ENCODE measurements around the gene FRAS1. TPM values are rescaled to one million over a fixed set of nuclear protein-coding genes. Genes with fewer than 3 reads are reported as not detected.

FRAS1 gene
- total RNA-seq, 2 donors from 2014 or later, result 77.0 to 78.3 TPM

GRCh38 chr4:78313754-78314120 is 256.6 kb downstream of the FRAS1 start:
- H3K36me3 ChIP-seq (ENCODE audit: control insufficient read depth, insufficient read depth, low read length), result peaks cover 69% of the 10 kb centered on the region

GRCh38 chr4:78318126-78318525 is 261.0 kb downstream of the FRAS1 start:
- Histone ChIP-seq H3K9ac (ENCODE audit: extremely low read depth, low read length, poor library complexity, severe bottlenecking) (no peak overlapping the region), H3K9me3 (ENCODE audit: control insufficient read depth, low read length) (no peaks in the 10 kb centered on the region), H3K4me1 (ENCODE audit: control insufficient read depth, insufficient read depth, low read length) (no peaks in the 10 kb centered on the region), H3K4me3 (ENCODE audit: low read length) (no peak overlapping the region), H3K36me3 (ENCODE audit: control insufficient read depth, insufficient read depth, low read length) (peaks cover 67% of the 10 kb centered on the region), H3K27me3 (ENCODE audit: control insufficient read depth, insufficient read depth, low read length, poor library complexity, severe bottlenecking) (no peaks in the 10 kb centered on the region), H3K27ac (ENCODE audit: low read depth, low read length) (no peak overlapping the region)
- DNase-seq, result no peak
- peaks cover 59% of the 10 kb centered on the region for H3K36me3 Mint-ChIP-seq (ENCODE audit: low read depth)
- no peaks in the 10 kb centered on the region for H3K27me3 Mint-ChIP-seq (ENCODE audit: insufficient read depth)
- H3K4me1 Mint-ChIP-seq, result peaks cover 19% of the 10 kb centered on the region
- H3K4me3 Mint-ChIP-seq, result no peak overlapping the region
- WGBS, 2 experiments (ENCODE audit: insufficient coverage in 1 of 2, insufficient read length in 1 of 2), result 71 to 78% methylated on average over 1 of the region's 1 CpG
- H3K27ac Mint-ChIP-seq, result no peak overlapping the region
- TF ChIP-seq CTCF (conservative IDR thresholded peaks at IDR 0.05), result no peak
- H3K9me3 Mint-ChIP-seq, result no peaks in the 10 kb centered on the region

More at GRCh38 chr4:78313754-78314120, 256.6 kb downstream of the FRAS1 start:
- Mint-ChIP-seq H3K27me3 (ENCODE audit: insufficient read depth) (no peaks in the 10 kb centered on the region), H3K4me3 (no peak overlapping the region), H3K27ac (no peak overlapping the region), H3K4me1 (peaks cover 15% of the 10 kb centered on the region), H3K9me3 (no peaks in the 10 kb centered on the region), H3K36me3 (ENCODE audit: low read depth) (peaks cover 59% of the 10 kb centered on the region)
- Histone ChIP-seq H3K27ac (ENCODE audit: low read depth, low read length) (no peak overlapping the region), H3K4me1 (ENCODE audit: control insufficient read depth, insufficient read depth, low read length) (no peaks in the 10 kb centered on the region), H3K9ac (ENCODE audit: extremely low read depth, low read length, poor library complexity, severe bottlenecking) (no peak overlapping the region), H3K27me3 (ENCODE audit: control insufficient read depth, insufficient read depth, low read length, poor library complexity, severe bottlenecking) (no peaks in the 10 kb centered on the region), H3K4me3 (ENCODE audit: low read length) (no peak overlapping the region), H3K9me3 (ENCODE audit: control insufficient read depth, low read length) (no peaks in the 10 kb centered on the region)
- TF ChIP-seq CTCF (conservative IDR thresholded peaks at IDR 0.05), result no peak
- no peak for DNase-seq

GRCh38 chr4:78320349-78320935 is 263.3 kb downstream of the FRAS1 start:
- Histone ChIP-seq H3K9me3 (ENCODE audit: control insufficient read depth, low read length) (no peaks in the 10 kb centered on the region), H3K27ac (ENCODE audit: low read depth, low read length) (no peak overlapping the region), H3K4me1 (ENCODE audit: control insufficient read depth, insufficient read depth, low read length) (no peaks in the 10 kb centered on the region), H3K27me3 (ENCODE audit: control insufficient read depth, insufficient read depth, low read length, poor library complexity, severe bottlenecking) (no peaks in the 10 kb centered on the region), H3K36me3 (ENCODE audit: control insufficient read depth, insufficient read depth, low read length) (peaks cover 46% of the 10 kb centered on the region), H3K9ac (ENCODE audit: extremely low read depth, low read length, poor library complexity, severe bottlenecking) (no peak overlapping the region), H3K4me3 (ENCODE audit: low read length) (no peak overlapping the region)
- TF ChIP-seq CTCF (conservative IDR thresholded peaks at IDR 0.05), result no peak
- no peaks in the 10 kb centered on the region for H3K27me3 Mint-ChIP-seq (ENCODE audit: insufficient read depth)
- H3K9me3 Mint-ChIP-seq, result no peaks in the 10 kb centered on the region
- DNase-seq, result no peak
- 89% methylated on average over 4 of the region's 4 CpGs; no CpG with 5 or more reads in 1 of the 2 experiments for WGBS, 2 experiments (ENCODE audit: insufficient coverage in 1 of 2, insufficient read length in 1 of 2)
- H3K4me1 Mint-ChIP-seq, result peaks cover 20% of the 10 kb centered on the region
- no peak overlapping the region for H3K4me3 Mint-ChIP-seq
- no peak overlapping the region for H3K27ac Mint-ChIP-seq
- H3K36me3 Mint-ChIP-seq (ENCODE audit: low read depth), result peaks cover 42% of the 10 kb centered on the region
